ENCODE results near the gene HS3ST3B1.

HS3ST3B1 gene

GRCh38 chr17:14303343-14304221 lies 2.7 kb downstream of the HS3ST3B1 start:
- DNase-seq (ENCODE audit: low spot score), result peak; percentile 36

GRCh38 chr17:14304222-14304772 lies 3.4 kb downstream of the HS3ST3B1 start:
- no peak for DNase-seq (ENCODE audit: low spot score)

GRCh38 chr17:14304773-14305517 lies 4.1 kb downstream of the HS3ST3B1 start:
- DNase-seq (ENCODE audit: low spot score), result peak; percentile 13

- no peak for DNase-seq (ENCODE audit: low spot score)
Observed at GRCh38 chr17:14305785-14306496, 5.1 kb downstream of the HS3ST3B1 start.

- DNase-seq (ENCODE audit: low spot score), result no peak
Observed at GRCh38 chr17:14306596-14306995, 5.7 kb downstream of the HS3ST3B1 start.

- no peak for DNase-seq (ENCODE audit: low spot score)
Observed at GRCh38 chr17:14307560-14308024, 6.7 kb downstream of the HS3ST3B1 start.

GRCh38 chr17:14308636-14308964 lies 7.7 kb downstream of the HS3ST3B1 start:
- DNase-seq (ENCODE audit: low spot score), result no peak

- DNase-seq (ENCODE audit: low spot score), result peak; percentile 90
Observed at GRCh38 chr17:14308965-14309879, 8.3 kb downstream of the HS3ST3B1 start.

- no peak for DNase-seq (ENCODE audit: low spot score)
Observed at GRCh38 chr17:14310101-14310500, 9.2 kb downstream of the HS3ST3B1 start.

- no peak for DNase-seq (ENCODE audit: low spot score)
Observed at GRCh38 chr17:14310605-14311004, 9.7 kb downstream of the HS3ST3B1 start.

- no peak for DNase-seq (ENCODE audit: low spot score)
Observed at GRCh38 chr17:14311186-14311705, 10.4 kb downstream of the HS3ST3B1 start.

- no peak for DNase-seq (ENCODE audit: low spot score)
Observed at GRCh38 chr17:14311981-14312380, 11.1 kb downstream of the HS3ST3B1 start.

- no peak for DNase-seq (ENCODE audit: low spot score)
Observed at GRCh38 chr17:14312522-14312921, 11.6 kb downstream of the HS3ST3B1 start.

- no peak for DNase-seq (ENCODE audit: low spot score)
Observed at GRCh38 chr17:14316126-14316832, 15.4 kb downstream of the HS3ST3B1 start.

- no peak for DNase-seq (ENCODE audit: low spot score)
Observed at GRCh38 chr17:14317383-14317782, 16.5 kb downstream of the HS3ST3B1 start.

GRCh38 chr17:14318109-14318917 lies 17.4 kb downstream of the HS3ST3B1 start:
- no peak for DNase-seq (ENCODE audit: low spot score)

GRCh38 chr17:14318918-14319205 lies 18.0 kb downstream of the HS3ST3B1 start:
- no peak for DNase-seq (ENCODE audit: low spot score)

- no peak for DNase-seq (ENCODE audit: low spot score)
Observed at GRCh38 chr17:14320098-14320497, 19.2 kb downstream of the HS3ST3B1 start.

- no peak for DNase-seq (ENCODE audit: low spot score)
Observed at GRCh38 chr17:14320734-14321475, 20.0 kb downstream of the HS3ST3B1 start.
